Ovary (tissue), 9 donors: ENCODE measurements around the gene ATAD2B. TPM values are rescaled to one million over a fixed set of nuclear protein-coding genes. Genes with fewer than 3 reads are reported as not detected.

Experiments used
- DNase-seq, 5 donors: peaks; one replicate each; pipeline ENCODE4 v3.0.0-alpha.2; 2019 to 2020
- H3K27ac ChIP-seq, 2 donors: fragments of 200-600 bp; one replicate each; pipeline versions ENCODE4 v1.5.1 to v1.8.0; 2019 to 2022
- H3K27me3 ChIP-seq: fragments of 200-600 bp; one replicate; pipeline ENCODE4 v1.8.0; 2022
- H3K36me3 ChIP-seq: fragments of 200-600 bp; sonication (generic); one replicate; pipeline ENCODE4 v1.5.1; 2019
- H3K4me1 ChIP-seq: one replicate; pipeline ENCODE4 v1.8.1; 2013; ENCODE audit warnings: mild to moderate bottlenecking, moderate library complexity; ENCODE audit not compliant: insufficient read depth
- H3K4me3 ChIP-seq: fragments of 200-600 bp; sonication (generic); one replicate; pipeline ENCODE4 v1.5.1; 2017
- H3K9me3 ChIP-seq, 2 donors: fragments of 200-600 bp in 1 of 2; sonication (generic) in 1 of 2; one replicate each; pipeline versions ENCODE4 v1.5.1 to v1.8.1; 2013 to 2019; ENCODE audit warnings: mild to moderate bottlenecking in 1 of 2, moderate library complexity in 1 of 2
- EP300 ChIP-seq: sonication (generic); formaldehyde crosslinking; IDR thresholded peaks from one replicate; pipeline ENCODE4 v1.6.1; 2017; ENCODE audit warnings: antibody characterized with exemption
- POLR2A ChIP-seq: fragments of 450-650 bp; IDR thresholded peaks from one replicate; pipeline ENCODE4 v1.6.1; 2017; ENCODE audit warnings: antibody characterized with exemption, mild to moderate bottlenecking, moderate library complexity
- WGBS, 3 donors: extraction: QIAGEN DNeasy Blood & Tissue Kit in 1 of 3; methylation state at CpG; one replicate each; pipeline versions ENCODE4 v1.1.5 to v1.1.7; 2013 to 2017; 5-methylcytosine and 5-hydroxymethylcytosine counted together
- intact Hi-C, 4 donors: fragments of 100-400 bp; cut with DNase I; formaldehyde crosslinking; loops; one replicate each; pipeline versions ENCODE4 v1.11.0 to v1.15.1; 2022 to 2023
- polyA plus RNA-seq, 2 donors: library from polyadenylated mRNA; stranded (reverse); fragments of 200-250 nt in 1 of 2; fragments of 350-450 nt in 1 of 2; fragmentation: Illumina TruSeq in 1 of 2; extraction: RNeasy Lipid Tissue Mini Kit (QIAGEN cat#74804) in 1 of 2; gene quantifications; one replicate each; pipeline ENCODE4 v1.2.3, GENCODE V29; 2013 to 2014
- total RNA-seq, 7 donors: library from RNA; depleted of rRNA in 2 of 7; stranded (reverse); fragments of >200 nt in 2 of 7; fragmentation: NEBNext Ultra II Directional in 3 of 7; extraction: Animal tissue kit (Norgen Biotek cat#: 25700) in 3 of 7; gene quantifications; one replicate each; pipeline versions ENCODE4 v1.1.0 to v1.2.4, GENCODE V29; 2016 to 2023
- TF ChIP-seq, protein P1 (sequence below), 3 donors: fragments of 450-650 bp in 2 of 3; fragments of 200-600 bp in 1 of 3; IDR thresholded peaks; one replicate each; pipeline versions ENCODE4 v1.5.1 to v1.8.0; 2016 to 2022; ENCODE audit warnings: antibody characterized with exemption in 3 of 3, mild to moderate bottlenecking in 1 of 3
- donor health status: DM: no; HTN: no; CAD: no; lungs with moderate emphysema.
- donor health status: DM: no; HTN: no; CAD: no.
- donor health status: Bipolar disorder and iron deficiency.
- donor health status: DM: yes; HTN: yes; CAD: no.
- donor health status: DM: no; HTN: no; CAD: no.
- donor health status: DM: yes; HTN: yes; CAD: no.

ATAD2B gene
- total and polyA plus RNA-seq, 9 donors: 4.5 to 29.6 (median 19.8) TPM

DNA sequence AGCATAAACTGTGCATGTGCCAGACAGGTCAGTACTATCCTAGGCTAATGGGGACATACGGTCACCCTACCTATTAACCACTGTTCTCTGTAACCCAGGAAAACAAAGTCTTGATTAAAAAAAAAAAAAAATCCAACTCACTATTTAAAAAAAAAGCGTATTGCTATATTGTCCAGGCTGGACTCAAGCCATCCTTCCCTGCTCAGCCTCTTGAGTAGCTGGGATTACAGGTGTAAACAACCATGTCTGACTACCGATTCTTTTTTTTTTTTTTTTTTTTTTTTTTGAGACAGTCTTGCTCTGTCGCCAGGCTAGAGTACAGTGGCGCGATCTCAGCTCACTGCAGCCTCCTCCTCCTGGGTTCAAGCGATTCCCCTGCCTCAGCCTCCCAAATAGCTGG is 11.6 kb downstream of the ATAD2B start:
- intact Hi-C loops: no loop called here
- DNase-seq: no peak
- H3K4me3 ChIP-seq: no peak overlapping the region
- no peaks in the 10 kb centered on the region for H3K27me3 ChIP-seq
- no peaks in the 10 kb centered on the region for H3K4me1 ChIP-seq
- 91 to 95% (median 94%) methylated on average over 7 of the region's 7 CpGs for WGBS, 3 donors
- H3K27ac ChIP-seq: no peak overlapping the region
- H3K36me3 ChIP-seq: no peaks in the 10 kb centered on the region
- no peaks in the 10 kb centered on the region for H3K9me3 ChIP-seq
- no peak for TF ChIP-seq EP300
- no peak for TF ChIP-seq POLR2A
- TF ChIP-seq, protein P1, sequence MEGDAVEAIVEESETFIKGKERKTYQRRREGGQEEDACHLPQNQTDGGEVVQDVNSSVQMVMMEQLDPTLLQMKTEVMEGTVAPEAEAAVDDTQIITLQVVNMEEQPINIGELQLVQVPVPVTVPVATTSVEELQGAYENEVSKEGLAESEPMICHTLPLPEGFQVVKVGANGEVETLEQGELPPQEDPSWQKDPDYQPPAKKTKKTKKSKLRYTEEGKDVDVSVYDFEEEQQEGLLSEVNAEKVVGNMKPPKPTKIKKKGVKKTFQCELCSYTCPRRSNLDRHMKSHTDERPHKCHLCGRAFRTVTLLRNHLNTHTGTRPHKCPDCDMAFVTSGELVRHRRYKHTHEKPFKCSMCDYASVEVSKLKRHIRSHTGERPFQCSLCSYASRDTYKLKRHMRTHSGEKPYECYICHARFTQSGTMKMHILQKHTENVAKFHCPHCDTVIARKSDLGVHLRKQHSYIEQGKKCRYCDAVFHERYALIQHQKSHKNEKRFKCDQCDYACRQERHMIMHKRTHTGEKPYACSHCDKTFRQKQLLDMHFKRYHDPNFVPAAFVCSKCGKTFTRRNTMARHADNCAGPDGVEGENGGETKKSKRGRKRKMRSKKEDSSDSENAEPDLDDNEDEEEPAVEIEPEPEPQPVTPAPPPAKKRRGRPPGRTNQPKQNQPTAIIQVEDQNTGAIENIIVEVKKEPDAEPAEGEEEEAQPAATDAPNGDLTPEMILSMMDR (IDR thresholded peaks at IDR 0.05): no peak

- TF ChIP-seq, protein P1 (IDR thresholded peaks at IDR 0.05): no peak
- TF ChIP-seq EP300: no peak
- no peak for TF ChIP-seq POLR2A
- no peak overlapping the region for H3K27ac ChIP-seq
- H3K27me3 ChIP-seq: no peaks in the 10 kb centered on the region
- WGBS, 3 donors: 77 to 84% (median 80%) methylated on average over 3 of the region's 3 CpGs
- DNase-seq: no peak
- no peaks in the 10 kb centered on the region for H3K36me3 ChIP-seq
- intact Hi-C loops: no loop called here
- H3K4me3 ChIP-seq: no peak overlapping the region
- no peaks in the 10 kb centered on the region for H3K4me1 ChIP-seq
- no peaks in the 10 kb centered on the region for H3K9me3 ChIP-seq
Observed at GRCh38 chr2:23912054-23912453, 14.9 kb downstream of the ATAD2B start.

DNA sequence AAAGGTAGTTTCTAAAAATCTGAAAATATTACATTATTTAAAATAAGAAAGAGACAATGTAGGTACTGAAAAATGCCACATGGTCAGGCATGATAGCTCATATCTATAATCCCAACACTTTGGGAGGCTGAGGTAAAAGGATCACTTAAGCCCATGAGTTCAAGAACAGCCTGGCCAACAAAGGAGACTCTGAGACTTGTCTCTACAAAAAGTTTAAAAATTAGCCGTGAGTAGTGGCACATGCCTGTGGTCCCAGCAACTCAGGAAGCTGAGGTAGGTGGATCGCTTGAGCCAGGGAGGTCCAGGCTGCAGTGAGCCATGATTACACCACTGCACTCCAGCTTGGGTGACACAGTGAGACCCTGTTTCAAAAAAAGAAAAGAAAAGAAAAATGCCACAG is 21.8 kb downstream of the ATAD2B start:
- Histone ChIP-seq H3K27ac (no peak overlapping the region), H3K9me3 (no peaks in the 10 kb centered on the region), H3K4me3 (no peak overlapping the region), H3K4me1 (no peaks in the 10 kb centered on the region), H3K36me3 (no peaks in the 10 kb centered on the region), H3K27me3 (no peaks in the 10 kb centered on the region)
- WGBS, 3 donors: 69 to 73% (median 72%) methylated on average over 2 of the region's 2 CpGs
- intact Hi-C loops: no loop called here
- no peak for TF ChIP-seq POLR2A
- TF ChIP-seq EP300: no peak
- TF ChIP-seq, protein P1 (IDR thresholded peaks at IDR 0.05): no peak
- DNase-seq: no peak

- no peak overlapping the region for H3K27ac ChIP-seq
- no peaks in the 10 kb centered on the region for H3K36me3 ChIP-seq
- WGBS, 3 donors: 53 to 65% (median 58%) methylated on average over 2 of the region's 2 CpGs
- no peaks in the 10 kb centered on the region for H3K9me3 ChIP-seq
- no peak for DNase-seq
- no peaks in the 10 kb centered on the region for H3K27me3 ChIP-seq
- no peaks in the 10 kb centered on the region for H3K4me1 ChIP-seq
- TF ChIP-seq, protein P1 (IDR thresholded peaks at IDR 0.05): no peak
- TF ChIP-seq POLR2A: no peak
- no peak for TF ChIP-seq EP300
- no peak overlapping the region for H3K4me3 ChIP-seq
- intact Hi-C loops: no loop called here
Observed at GRCh38 chr2:23904692-23905091, 22.2 kb downstream of the ATAD2B start.

DNA sequence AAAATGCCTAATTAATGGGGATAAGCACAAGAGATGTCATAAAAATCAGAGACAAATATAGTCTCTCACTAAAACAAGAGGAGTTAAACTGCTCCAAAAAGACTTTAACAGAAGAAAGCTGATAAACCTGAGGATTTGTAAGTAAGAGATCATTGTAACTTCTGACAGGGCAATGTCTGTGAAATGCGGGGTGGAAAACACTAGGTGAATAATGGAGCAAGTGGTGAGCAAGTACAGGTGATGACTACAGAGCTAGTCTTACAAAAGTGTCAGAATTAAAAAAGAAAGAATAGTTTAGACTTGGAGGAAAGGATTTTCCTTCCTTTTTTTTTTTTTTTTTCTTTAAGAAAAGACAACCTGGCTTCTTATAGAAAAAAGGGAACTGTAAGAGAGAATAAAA is 22.7 kb downstream of the ATAD2B start:
- WGBS, 3 donors: 70 to 82% (median 76%) methylated on average over 1 of the region's 1 CpG
- Histone ChIP-seq H3K27ac (no peak overlapping the region), H3K27me3 (no peaks in the 10 kb centered on the region), H3K9me3 (no peaks in the 10 kb centered on the region), H3K36me3 (no peaks in the 10 kb centered on the region), H3K4me1 (no peaks in the 10 kb centered on the region), H3K4me3 (no peak overlapping the region)
- intact Hi-C loops: no loop called here
- no peak for DNase-seq
- TF ChIP-seq, protein P1 (IDR thresholded peaks at IDR 0.05): no peak
- TF ChIP-seq POLR2A: no peak
- no peak for TF ChIP-seq EP300
